Activated CD8-positive, alpha-beta memory T cell treated with anti-CD3 and anti-CD28 coated beads, Interleukin-2, amount 50 U/mL, for 1 hour (primary cell): ENCODE measurements around the gene SLC4A7.
"Not testable (repeated sequence)": the region's sequence is repeated elsewhere in the genome, so short reads cannot be mapped to it uniquely, and the experiment has no call there.

Source experiments
- DNase-seq: peaks from one replicate; pipeline ENCODE4 v3.0.0-alpha.2; 2020; ENCODE audit errors: extremely low read depth

SLC4A7 gene

GRCh38 chr3:27484015-27484844 is at the start of gene SLC4A7:
SLC4A7 (minus strand) TSS chr3:27484384; CDS start chr3:27484126, 258 bp downstream.
- DNase-seq: peak; percentile 94

GRCh38 chr3:27533261-27533607 is 49.0 kb upstream of the SLC4A7 start:
- no peak for DNase-seq

GRCh38 chr3:27532426-27533260 is 48.5 kb upstream of the SLC4A7 start:
- no peak for DNase-seq

- not testable (repeated sequence) for DNase-seq
Measured at GRCh38 chr3:27531193-27531751, 47.1 kb upstream of the SLC4A7 start.

GRCh38 chr3:27528791-27529190 is 44.6 kb upstream of the SLC4A7 start:
- DNase-seq: no peak

GRCh38 chr3:27526614-27527315 is 42.6 kb upstream of the SLC4A7 start:
- DNase-seq: no peak

- no peak for DNase-seq
Measured at GRCh38 chr3:27521872-27522265, 37.7 kb upstream of the SLC4A7 start.

GRCh38 chr3:27521179-27521871 is 37.1 kb upstream of the SLC4A7 start:
- DNase-seq: no peak

- DNase-seq: no peak
Measured at GRCh38 chr3:27511724-27512422, 27.7 kb upstream of the SLC4A7 start.

- DNase-seq: no peak
Measured at GRCh38 chr3:27509376-27509775, 25.2 kb upstream of the SLC4A7 start.

- DNase-seq: no peak
Measured at GRCh38 chr3:27508424-27508823, 24.2 kb upstream of the SLC4A7 start.

- DNase-seq: no peak
Measured at GRCh38 chr3:27507515-27508266, 23.5 kb upstream of the SLC4A7 start.

GRCh38 chr3:27507111-27507510 is 22.9 kb upstream of the SLC4A7 start:
- no peak for DNase-seq

GRCh38 chr3:27504749-27505148 is 20.6 kb upstream of the SLC4A7 start:
- DNase-seq: no peak

- no peak for DNase-seq
Measured at GRCh38 chr3:27503526-27503925, 19.3 kb upstream of the SLC4A7 start.

GRCh38 chr3:27501759-27502158 is 17.6 kb upstream of the SLC4A7 start:
- DNase-seq: no peak

GRCh38 chr3:27500986-27501385 is 16.8 kb upstream of the SLC4A7 start:
- DNase-seq: no peak

GRCh38 chr3:27500035-27500434 is 15.9 kb upstream of the SLC4A7 start:
- no peak for DNase-seq

GRCh38 chr3:27494784-27495183 is 10.6 kb upstream of the SLC4A7 start:
- no peak for DNase-seq

GRCh38 chr3:27488821-27489220 is 4.6 kb upstream of the SLC4A7 start:
- DNase-seq: no peak
